ENCODE data around the gene PCSK4. TPM values are rescaled to one million over a fixed set of nuclear protein-coding genes. Genes with fewer than 3 reads are reported as not detected.
A peak's percentile ranks its signal among the peaks of the same experiment; 100 is the strongest.

PCSK4 gene
- total and polyA plus RNA-seq, 9 of the 15 experiments (the other 6 are each of a cell fraction or from before 2014, with no cell fraction given) = 0.01 to 9.1 (median 2.1) TPM; not detected in 1

DNA sequence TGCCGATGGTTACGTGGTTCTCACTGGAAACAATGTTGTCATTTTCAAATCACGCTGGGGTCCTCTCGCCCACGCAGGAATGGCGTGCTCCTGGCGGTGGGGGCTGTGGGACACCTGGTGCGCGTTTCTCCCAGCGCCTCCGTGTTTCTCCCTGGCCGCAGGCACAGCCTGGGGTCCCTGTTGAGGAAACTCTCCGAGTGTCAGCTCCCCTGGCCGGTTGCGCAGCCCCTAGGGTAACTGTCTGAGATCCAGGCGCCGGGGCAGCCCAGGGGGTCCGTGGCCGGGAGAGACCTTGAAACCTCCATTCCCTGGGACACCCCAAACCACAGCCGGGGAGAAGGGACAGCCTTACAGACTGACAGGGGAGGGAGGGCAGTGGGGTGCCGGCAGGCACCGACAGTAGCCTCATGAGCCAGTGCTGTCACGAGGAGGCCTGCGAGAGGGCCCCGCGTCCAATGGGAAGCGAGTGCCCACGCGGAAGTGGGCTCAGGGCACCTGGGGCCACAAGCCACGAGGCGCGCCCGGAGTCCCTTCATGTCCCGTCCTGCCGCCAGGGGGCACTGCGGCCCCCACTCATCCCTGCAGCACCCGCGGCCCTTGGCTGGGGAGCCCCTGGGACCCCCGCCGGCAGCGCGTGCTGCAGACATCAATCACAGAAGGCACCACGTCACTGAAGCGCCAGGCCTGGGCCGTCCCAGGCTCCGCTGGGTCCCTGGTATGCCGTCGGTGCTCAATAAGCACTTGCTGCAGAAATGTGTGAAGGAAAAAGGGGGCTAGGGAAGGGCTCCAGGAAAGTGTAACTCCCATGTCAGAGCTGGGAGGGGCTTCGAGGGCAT lies 13.2 kb upstream of the PCSK4 start (continued):
- TF ChIP-seq, protein P1, sequence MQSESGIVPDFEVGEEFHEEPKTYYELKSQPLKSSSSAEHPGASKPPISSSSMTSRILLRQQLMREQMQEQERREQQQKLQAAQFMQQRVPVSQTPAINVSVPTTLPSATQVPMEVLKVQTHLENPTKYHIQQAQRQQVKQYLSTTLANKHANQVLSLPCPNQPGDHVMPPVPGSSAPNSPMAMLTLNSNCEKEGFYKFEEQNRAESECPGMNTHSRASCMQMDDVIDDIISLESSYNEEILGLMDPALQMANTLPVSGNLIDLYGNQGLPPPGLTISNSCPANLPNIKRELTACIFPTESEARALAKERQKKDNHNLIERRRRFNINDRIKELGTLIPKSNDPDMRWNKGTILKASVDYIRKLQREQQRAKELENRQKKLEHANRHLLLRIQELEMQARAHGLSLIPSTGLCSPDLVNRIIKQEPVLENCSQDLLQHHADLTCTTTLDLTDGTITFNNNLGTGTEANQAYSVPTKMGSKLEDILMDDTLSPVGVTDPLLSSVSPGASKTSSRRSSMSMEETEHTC (IDR thresholded peaks at IDR 0.05) = peak; percentile 50
- TF ChIP-seq, protein P2, sequence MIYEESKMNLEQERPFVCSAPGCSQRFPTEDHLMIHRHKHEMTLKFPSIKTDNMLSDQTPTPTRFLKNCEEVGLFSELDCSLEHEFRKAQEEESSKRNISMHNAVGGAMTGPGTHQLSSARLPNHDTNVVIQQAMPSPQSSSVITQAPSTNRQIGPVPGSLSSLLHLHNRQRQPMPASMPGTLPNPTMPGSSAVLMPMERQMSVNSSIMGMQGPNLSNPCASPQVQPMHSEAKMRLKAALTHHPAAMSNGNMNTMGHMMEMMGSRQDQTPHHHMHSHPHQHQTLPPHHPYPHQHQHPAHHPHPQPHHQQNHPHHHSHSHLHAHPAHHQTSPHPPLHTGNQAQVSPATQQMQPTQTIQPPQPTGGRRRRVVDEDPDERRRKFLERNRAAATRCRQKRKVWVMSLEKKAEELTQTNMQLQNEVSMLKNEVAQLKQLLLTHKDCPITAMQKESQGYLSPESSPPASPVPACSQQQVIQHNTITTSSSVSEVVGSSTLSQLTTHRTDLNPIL (CRISPR knock-in tag; IDR thresholded peaks at IDR 0.05) = no peak
- no peak for TF ChIP-seq GABPB2 (CRISPR knock-in tag; conservative IDR thresholded peaks at IDR 0.05)
- TF ChIP-seq, protein P3, sequence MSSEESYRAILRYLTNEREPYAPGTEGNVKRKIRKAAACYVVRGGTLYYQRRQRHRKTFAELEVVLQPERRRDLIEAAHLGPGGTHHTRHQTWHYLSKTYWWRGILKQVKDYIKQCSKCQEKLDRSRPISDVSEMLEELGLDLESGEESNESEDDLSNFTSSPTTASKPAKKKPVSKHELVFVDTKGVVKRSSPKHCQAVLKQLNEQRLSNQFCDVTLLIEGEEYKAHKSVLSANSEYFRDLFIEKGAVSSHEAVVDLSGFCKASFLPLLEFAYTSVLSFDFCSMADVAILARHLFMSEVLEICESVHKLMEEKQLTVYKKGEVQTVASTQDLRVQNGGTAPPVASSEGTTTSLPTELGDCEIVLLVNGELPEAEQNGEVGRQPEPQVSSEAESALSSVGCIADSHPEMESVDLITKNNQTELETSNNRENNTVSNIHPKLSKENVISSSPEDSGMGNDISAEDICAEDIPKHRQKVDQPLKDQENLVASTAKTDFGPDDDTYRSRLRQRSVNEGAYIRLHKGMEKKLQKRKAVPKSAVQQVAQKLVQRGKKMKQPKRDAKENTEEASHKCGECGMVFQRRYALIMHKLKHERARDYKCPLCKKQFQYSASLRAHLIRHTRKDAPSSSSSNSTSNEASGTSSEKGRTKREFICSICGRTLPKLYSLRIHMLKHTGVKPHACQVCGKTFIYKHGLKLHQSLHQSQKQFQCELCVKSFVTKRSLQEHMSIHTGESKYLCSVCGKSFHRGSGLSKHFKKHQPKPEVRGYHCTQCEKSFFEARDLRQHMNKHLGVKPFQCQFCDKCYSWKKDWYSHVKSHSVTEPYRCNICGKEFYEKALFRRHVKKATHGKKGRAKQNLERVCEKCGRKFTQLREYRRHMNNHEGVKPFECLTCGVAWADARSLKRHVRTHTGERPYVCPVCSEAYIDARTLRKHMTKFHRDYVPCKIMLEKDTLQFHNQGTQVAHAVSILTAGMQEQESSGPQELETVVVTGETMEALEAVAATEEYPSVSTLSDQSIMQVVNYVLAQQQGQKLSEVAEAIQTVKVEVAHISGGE (CRISPR knock-in tag; IDR thresholded peaks at IDR 0.05) = 0 out of 6 replicates have a peak, but pooled peaks of 1 of the 3 experiments have one; percentile 8
- TF ChIP-seq HNRNPUL1 (IDR thresholded peaks at IDR 0.05; ENCODE audit: low read length) = no peak
- TF ChIP-seq RAD21 (CRISPR knock-in tag; conservative IDR thresholded peaks at IDR 0.05 in 1 of 2, IDR thresholded peaks at IDR 0.05 in 1 of 2) = peak; percentile 34 to 57
- no peak for TF ChIP-seq TAF9B (IDR thresholded peaks at IDR 0.05; ENCODE audit: partially characterized antibody)
- TF ChIP-seq SOX6 (IDR thresholded peaks at IDR 0.05) = 0 out of 2 replicates have a peak, but pooled peaks have one; percentile 27
- no peak for TF ChIP-seq ZKSCAN1 (IDR thresholded peaks at IDR 0.05; ENCODE audit: low read depth, low read length)
- TF ChIP-seq PPARD (CRISPR knock-in tag; IDR thresholded peaks at IDR 0.05) = no peak
- no peak for TF ChIP-seq SMARCA5 (IDR thresholded peaks at IDR 0.05)
- TF ChIP-seq, protein P4, sequence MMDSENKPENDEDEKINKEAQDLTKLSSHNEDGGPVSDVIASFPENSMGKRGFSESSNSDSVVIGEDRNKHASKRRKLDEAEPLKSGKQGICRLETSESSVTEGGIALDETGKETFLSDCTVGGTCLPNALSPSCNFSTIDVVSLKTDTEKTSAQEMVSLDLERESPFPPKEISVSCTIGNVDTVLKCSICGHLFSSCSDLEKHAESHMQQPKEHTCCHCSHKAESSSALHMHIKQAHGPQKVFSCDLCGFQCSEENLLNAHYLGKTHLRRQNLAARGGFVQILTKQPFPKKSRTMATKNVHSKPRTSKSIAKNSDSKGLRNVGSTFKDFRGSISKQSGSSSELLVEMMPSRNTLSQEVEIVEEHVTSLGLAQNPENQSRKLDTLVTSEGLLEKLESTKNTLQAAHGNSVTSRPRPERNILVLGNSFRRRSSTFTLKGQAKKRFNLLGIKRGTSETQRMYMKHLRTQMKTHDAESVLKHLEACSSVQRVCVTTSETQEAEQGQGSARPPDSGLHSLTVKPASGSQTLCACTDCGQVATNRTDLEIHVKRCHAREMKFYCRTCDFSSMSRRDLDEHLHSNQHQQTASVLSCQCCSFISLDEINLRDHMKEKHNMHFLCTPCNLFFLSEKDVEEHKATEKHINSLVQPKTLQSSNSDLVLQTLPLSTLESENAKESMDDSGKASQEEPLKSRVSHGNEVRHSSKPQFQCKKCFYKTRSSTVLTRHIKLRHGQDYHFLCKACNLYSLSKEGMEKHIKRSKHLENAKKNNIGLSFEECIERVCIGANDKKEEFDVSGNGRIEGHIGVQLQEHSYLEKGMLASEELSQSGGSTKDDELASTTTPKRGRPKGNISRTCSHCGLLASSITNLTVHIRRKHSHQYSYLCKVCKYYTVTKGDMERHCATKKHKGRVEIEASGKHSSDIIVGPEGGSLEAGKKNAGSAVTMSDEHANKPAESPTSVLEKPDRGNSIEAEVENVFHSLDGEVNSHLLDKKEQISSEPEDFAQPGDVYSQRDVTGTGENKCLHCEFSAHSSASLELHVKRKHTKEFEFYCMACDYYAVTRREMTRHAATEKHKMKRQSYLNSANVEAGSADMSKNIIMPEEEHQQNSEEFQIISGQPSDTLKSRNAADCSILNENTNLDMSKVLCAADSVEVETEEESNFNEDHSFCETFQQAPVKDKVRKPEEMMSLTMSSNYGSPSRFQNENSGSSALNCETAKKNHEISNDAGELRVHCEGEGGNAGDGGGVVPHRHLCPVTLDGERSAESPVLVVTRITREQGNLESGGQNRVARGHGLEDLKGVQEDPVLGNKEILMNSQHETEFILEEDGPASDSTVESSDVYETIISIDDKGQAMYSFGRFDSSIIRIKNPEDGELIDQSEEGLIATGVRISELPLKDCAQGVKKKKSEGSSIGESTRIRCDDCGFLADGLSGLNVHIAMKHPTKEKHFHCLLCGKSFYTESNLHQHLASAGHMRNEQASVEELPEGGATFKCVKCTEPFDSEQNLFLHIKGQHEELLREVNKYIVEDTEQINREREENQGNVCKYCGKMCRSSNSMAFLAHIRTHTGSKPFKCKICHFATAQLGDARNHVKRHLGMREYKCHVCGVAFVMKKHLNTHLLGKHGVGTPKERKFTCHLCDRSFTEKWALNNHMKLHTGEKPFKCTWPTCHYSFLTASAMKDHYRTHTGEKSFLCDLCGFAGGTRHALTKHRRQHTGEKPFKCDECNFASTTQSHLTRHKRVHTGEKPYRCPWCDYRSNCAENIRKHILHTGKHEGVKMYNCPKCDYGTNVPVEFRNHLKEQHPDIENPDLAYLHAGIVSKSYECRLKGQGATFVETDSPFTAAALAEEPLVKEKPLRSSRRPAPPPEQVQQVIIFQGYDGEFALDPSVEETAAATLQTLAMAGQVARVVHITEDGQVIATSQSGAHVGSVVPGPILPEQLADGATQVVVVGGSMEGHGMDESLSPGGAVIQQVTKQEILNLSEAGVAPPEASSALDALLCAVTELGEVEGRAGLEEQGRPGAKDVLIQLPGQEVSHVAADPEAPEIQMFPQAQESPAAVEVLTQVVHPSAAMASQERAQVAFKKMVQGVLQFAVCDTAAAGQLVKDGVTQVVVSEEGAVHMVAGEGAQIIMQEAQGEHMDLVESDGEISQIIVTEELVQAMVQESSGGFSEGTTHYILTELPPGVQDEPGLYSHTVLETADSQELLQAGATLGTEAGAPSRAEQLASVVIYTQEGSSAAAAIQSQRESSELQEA (IDR thresholded peaks at IDR 0.05; ENCODE audit: low read depth) = no peak
